NCI-H1417 treated with DMSO at 0.1 percent for 48 hours (cell line): Measurements from ENCODE around the gene PPP1R3C.

ENCODE experiments used
- DNase-seq: peaks from one replicate; lab custom pipeline; 2025; lab: John Stamatoyannopoulos, UW

The PPP1R3C gene

GRCh38 chr10:91601212-91601611 is 31.7 kb downstream of the PPP1R3C start:
- DNase-seq, result no peak

DNA sequence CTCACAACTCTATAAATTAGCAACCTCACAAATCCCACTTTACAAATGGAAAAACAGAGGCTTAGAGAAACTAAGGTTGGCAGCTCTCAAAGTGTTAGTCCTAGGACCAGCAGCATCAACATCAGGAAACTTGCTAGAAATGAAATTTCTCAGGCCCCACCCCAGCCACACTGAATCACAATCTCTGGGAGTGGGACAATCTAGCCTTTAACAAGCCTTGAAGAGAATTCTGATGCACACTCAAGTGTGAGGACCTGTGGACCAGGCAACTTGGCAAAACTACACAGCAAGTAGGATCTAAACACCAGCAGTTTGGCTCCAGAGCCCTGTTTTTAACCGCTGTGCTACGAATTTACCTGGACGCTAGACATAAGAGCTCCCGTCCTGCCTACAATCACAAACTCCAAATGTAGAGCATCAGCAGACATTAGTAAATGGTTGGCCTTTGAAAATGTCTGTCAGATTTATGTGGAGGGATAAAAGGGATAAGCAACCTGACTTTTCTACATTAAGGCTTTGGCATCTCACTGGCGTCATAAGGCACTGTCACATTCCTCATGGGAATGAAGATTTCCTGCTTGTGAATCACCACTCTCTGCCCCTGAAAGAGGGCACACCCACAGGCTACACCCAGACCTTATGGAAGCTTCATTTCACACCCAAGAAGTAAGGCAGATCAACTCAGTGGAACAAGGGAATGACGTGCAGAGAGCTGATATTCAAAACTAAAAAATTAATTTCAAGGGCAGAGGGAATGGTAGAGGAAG is 34.5 kb downstream of the PPP1R3C start:
- no peak for DNase-seq

- no peak for DNase-seq
These were observed 35.5 kb downstream of the PPP1R3C start for GRCh38 chr10:91597197-91597881.

DNA sequence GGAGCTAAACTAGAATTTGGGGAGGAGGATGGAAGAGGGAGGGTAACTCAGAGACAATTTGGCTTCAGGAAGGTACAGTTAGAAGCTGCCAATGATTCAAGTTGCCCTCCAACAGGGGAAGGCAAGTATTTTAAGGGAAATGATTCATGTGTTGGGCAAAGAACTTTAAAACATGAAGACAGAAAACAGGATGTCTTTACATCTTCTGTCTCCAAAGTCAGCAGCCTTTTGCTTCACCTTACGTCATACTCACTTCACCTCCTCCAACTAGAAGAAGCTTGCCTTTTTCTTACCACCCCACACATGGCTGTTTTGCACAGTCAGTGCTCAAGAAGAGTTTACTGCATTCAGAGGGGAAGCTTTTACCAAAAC is 36.1 kb downstream of the PPP1R3C start:
- no peak for DNase-seq

DNA sequence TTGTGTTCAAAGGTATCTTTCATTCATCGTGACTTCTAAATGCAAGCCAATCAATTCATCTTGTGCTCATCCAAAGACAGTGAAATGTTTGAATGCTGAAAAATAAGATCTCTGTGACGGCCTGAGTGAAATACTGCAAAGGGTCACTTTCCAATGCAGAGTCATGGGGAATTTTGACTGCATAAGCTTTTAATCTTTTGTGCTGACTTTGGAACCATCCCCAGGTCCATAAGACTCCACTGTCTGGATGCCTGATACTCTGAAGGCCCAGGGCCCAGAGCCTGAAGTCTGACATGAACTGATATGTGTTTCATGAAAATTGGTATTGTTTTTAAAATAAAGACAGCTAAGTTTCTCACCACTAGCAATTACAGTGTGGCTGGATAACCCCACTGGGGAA is 39.0 kb downstream of the PPP1R3C start:
- no peak for DNase-seq

GRCh38 chr10:91593366-91593765 is 39.5 kb downstream of the PPP1R3C start:
- no peak for DNase-seq

GRCh38 chr10:91592266-91592975 is 40.5 kb downstream of the PPP1R3C start:
- no peak for DNase-seq

DNA sequence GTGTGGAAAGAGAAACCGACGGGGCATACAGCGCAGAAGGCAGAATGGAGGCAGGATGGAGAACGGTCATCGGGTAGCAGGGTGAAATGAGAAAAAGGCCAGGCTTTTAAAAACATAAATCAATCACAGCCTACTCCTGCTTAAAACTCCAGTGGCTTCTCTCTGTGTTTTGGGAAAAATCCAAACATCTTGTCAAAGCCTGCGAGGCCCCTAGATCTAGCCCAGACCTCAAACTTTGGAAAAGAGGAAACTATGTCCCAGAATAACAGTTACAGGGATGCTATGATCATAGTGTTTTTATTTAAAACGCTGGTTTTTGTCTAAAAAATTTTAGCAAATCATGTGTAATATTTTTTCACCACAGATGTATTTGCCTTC is 41.1 kb downstream of the PPP1R3C start:
- no peak for DNase-seq

- no peak for DNase-seq
These were observed 41.7 kb downstream of the PPP1R3C start for GRCh38 chr10:91590904-91591796.

DNA sequence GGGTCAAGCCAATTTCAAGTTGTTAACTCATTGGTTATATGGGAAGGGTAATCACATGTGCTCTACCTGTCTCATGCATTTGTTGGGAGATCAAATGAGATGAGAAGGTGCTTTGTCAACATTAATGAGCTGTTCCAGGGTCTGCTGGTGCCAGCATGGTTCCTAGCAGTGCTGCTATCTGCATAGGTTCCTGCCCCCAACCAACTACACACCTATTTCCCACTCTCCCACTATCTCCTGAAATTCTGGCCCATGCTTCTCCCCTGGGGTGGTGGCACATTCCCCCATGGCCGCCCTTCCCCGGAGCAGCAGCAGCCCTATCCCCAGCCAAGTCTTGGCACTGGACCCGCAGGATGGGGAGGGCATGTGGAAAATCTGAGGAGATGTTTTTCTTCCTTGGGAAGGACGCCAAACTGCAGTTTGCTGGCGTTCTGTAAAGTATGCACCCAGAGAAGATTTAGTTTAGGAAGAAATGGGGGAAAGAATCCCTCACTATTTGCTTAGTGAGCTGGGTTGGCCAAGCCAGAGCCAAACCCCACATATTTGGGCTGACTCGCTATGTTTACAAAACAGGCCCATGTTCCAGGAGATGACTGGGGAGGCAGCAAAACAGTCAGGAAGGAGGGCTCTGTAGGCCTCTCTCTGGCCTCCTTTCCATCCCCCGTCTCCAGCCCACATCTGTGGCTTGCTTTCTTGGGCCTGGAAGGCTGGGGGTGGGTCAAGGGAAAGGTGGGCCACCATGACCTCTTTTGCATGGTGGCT is 42.5 kb downstream of the PPP1R3C start:
- no peak for DNase-seq

DNA sequence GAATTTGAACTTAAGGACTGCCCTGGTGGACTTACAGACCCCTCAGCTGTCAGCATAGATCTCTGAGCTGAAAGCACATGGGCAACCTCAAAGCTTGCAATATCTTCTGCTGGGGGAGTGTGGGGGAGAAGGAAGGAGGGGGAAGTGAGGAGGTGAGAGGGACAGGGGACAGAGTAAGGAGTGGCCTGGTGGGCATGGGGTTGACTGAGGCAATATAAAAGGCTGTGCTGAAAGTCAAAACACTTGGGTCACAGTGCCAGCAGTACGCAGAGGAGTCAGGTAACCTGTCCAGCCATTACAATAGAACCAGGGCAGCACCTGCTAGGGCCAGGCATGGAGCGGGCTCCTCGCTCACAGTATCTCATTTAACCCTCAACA is 43.2 kb downstream of the PPP1R3C start:
- no peak for DNase-seq

DNA sequence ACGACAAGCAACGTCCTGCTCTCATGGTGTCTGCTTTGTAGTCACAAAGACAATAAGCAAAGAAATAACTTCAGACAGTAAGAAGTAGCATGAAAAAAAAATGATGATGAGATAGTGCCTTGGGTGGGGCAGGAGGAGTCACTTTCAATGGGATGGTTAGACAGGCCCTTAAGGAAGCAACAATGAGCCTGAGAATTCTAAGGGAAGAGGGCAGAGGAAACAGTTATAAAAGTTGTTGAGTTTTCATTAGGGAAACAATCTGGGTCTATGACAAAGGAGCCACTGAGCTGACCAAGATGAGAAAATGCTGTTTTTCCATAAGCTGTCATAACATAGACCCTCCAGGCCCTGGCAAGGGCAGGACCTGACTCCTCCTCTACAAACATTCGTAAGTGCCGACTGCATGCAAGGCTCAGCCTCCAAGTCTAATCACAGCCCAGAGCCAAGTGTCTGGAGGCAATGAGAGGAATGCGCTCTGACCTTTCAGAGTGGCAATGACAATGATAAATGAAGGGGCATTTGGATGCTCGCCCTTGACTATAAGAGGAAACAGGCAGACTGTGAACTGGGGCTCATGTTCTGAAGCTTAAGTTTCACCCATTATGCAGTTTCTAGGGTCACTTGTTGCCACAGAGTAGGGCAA is 43.7 kb downstream of the PPP1R3C start:
- DNase-seq, result no peak

DNA sequence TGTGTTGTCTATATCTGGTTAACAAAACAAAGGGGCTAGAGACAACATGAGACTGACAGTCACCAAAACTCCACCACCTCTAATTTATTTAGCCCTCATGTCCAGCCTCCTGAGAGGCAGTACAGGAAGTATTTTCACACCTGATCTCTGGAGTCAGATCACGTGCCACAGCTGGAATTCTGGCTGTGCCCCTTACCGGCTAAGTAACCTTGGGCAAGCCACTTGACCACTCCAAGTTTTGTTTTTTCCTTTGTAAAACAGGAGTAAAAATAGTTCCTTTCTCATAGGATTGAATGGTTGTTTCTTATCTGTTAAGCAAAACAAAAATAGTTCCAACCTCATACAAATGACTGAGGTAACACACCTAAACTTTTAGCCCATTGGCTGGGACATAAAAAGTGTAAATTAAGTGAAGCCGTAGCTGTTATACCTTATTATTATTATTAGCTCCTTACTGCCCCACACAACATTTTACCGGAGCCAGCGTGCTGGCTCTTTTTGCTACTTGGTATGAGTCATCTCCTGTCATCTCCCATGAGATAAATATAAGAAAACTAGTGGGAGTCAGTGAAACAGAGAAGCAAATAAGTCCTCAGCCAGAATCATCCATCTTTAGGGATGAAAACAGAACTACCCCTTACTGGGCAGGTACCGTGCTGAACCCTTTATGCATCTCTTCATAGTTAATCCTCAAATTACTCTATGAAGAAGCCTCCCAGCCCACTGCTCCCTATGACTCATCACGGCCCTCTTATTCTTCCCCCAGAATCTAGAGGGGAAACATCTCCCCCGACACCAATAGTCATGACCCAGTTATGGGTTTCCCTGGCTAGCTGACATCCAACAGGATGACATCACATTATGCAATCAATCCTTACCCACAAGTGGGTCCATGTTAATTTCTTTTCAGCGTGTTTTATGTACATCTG is 44.9 kb downstream of the PPP1R3C start:
- no peak for DNase-seq

- DNase-seq, result no peak
These were observed 50.7 kb downstream of the PPP1R3C start for GRCh38 chr10:91582153-91582554.

DNA sequence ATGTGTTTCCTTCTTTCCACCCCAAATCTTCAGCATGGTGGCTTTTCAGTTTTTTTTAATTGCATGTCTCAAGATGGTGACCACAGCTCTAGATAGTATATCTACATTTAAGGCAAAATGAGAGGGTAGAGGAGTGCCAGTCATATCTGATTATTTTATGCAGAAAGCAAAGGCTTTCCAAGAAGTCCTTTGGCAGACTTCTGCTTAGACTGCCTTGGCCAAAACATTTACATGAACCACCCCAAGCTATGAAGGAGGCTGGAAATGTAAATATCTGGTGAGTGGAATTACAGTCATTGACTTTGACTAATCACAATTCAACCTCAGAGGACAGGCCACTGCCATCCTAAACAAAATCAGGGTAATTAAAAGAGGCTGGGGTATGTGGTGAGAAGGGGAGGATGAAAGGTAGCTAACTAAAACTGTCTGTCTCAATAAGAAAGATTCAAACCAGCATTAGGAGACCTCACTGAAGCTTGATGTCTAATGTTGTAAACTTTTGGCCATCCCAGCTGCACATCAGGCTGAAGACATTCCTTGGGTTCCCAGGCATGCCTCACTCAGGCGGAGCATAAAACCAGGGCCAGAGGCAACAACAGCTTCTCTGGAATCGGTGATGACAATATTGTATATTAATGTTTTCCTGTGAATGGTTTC is 53.4 kb downstream of the PPP1R3C start:
- DNase-seq, result no peak
